MM.1S (cell line): ENCODE data around the gene MYLK2.

Experiments
- EZH2 ChIP-seq: fragments of 300-600 bp; sonication (generic); optimal IDR thresholded peaks from 2 replicates; pipeline ENCODE3; 2017; ENCODE audit warnings: low read depth, mild to moderate bottlenecking, antibody characterized with exemption, low read length, mixed read lengths
- EZH2phosphoT487 ChIP-seq: fragments of 300-600 bp; sonication (generic); IDR thresholded peaks from 2 replicates; pipeline ENCODE4 v1.6.1; 2018; ENCODE audit warnings: antibody characterized with exemption, low read length
- TF ChIP-seq, protein P1 (sequence below): fragments of 300-600 bp; sonication (generic); IDR thresholded peaks from 2 replicates; pipeline ENCODE4 v1.5.1; 2016; ENCODE audit warnings: antibody characterized with exemption, low read length, mixed read lengths

DNA sequence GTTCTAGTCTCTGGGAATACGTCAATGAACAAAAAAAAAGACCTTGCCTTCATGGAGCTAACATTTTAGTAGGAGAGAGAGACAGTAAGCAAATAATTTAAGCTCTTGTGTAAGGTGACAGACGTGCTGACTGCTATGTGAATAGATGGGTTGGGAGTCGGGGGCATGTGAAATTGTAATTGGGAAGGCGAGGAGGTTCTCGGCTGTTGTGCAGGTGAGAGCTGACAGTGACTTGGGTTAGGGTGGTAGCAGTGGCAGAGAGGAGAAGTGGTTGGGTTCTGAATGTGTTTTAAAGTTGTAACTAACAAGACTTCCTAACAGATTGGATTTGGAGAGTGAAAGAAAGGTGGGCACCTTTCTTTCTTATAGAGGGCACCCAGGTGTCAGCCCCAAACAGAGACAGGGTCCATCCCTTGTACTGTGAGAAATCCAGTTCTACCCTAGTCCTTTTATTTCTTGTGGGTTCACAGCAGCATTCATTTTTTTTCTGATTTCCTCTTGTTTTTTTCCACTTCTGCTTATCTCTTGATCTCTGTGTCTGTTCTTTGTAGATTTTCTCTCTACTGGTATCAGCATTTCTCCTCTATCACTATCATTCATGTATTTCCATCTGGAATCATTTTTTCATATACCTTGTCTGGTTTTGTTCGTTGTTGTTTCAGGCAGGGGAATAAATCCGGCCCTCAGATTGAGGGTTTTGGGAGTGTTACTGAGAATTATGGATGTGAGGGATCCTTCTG lies 15.4 kb upstream of the MYLK2 start:
- TF ChIP-seq EZH2 = no peak
- TF ChIP-seq, protein P1, sequence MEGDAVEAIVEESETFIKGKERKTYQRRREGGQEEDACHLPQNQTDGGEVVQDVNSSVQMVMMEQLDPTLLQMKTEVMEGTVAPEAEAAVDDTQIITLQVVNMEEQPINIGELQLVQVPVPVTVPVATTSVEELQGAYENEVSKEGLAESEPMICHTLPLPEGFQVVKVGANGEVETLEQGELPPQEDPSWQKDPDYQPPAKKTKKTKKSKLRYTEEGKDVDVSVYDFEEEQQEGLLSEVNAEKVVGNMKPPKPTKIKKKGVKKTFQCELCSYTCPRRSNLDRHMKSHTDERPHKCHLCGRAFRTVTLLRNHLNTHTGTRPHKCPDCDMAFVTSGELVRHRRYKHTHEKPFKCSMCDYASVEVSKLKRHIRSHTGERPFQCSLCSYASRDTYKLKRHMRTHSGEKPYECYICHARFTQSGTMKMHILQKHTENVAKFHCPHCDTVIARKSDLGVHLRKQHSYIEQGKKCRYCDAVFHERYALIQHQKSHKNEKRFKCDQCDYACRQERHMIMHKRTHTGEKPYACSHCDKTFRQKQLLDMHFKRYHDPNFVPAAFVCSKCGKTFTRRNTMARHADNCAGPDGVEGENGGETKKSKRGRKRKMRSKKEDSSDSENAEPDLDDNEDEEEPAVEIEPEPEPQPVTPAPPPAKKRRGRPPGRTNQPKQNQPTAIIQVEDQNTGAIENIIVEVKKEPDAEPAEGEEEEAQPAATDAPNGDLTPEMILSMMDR = no peak
- TF ChIP-seq EZH2phosphoT487 = no peak
